Measurements from ENCODE around the gene MYT1.

MYT1 gene

GRCh38 chr20:64139199-64140060, 24.8 kb upstream of the MYT1 start:
- in situ Hi-C loops (cut with MboI; ENCODE audit: low sequenced_read_pairs) = no loop called here

GRCh38 chr20:64140061-64140931, 24.0 kb upstream of the MYT1 start:
- in situ Hi-C loops (cut with MboI; ENCODE audit: low sequenced_read_pairs) = no loop called here

- in situ Hi-C loops (cut with MboI; ENCODE audit: low sequenced_read_pairs) = no loop called here
Observed at GRCh38 chr20:64140956-64141355, 23.3 kb upstream of the MYT1 start.

- in situ Hi-C loops (cut with MboI; ENCODE audit: low sequenced_read_pairs) = no loop called here
Observed at GRCh38 chr20:64142590-64142989, 21.7 kb upstream of the MYT1 start.

GRCh38 chr20:64143018-64143801, 21.0 kb upstream of the MYT1 start:
- in situ Hi-C loops (cut with MboI; ENCODE audit: low sequenced_read_pairs) = no loop called here

- in situ Hi-C loops (cut with MboI; ENCODE audit: low sequenced_read_pairs) = no loop called here
Observed at GRCh38 chr20:64144144-64144912, 19.9 kb upstream of the MYT1 start.

- in situ Hi-C loops (cut with MboI; ENCODE audit: low sequenced_read_pairs) = no loop called here
Observed at GRCh38 chr20:64145458-64146300, 18.6 kb upstream of the MYT1 start.

- in situ Hi-C loops (cut with MboI; ENCODE audit: low sequenced_read_pairs) = no loop called here
Observed at GRCh38 chr20:64146301-64146935, 17.8 kb upstream of the MYT1 start.

GRCh38 chr20:64146936-64147477, 17.2 kb upstream of the MYT1 start:
- in situ Hi-C loops (cut with MboI; ENCODE audit: low sequenced_read_pairs) = no loop called here

GRCh38 chr20:64148581-64148980, 15.7 kb upstream of the MYT1 start:
- in situ Hi-C loops (cut with MboI; ENCODE audit: low sequenced_read_pairs) = no loop called here

- in situ Hi-C loops (cut with MboI; ENCODE audit: low sequenced_read_pairs) = no loop called here
Observed at GRCh38 chr20:64149141-64149540, 15.1 kb upstream of the MYT1 start.

- in situ Hi-C loops (cut with MboI; ENCODE audit: low sequenced_read_pairs) = no loop called here
Observed at GRCh38 chr20:64149809-64150560, 14.3 kb upstream of the MYT1 start.

- in situ Hi-C loops (cut with MboI; ENCODE audit: low sequenced_read_pairs) = no loop called here
Observed at GRCh38 chr20:64150756-64151632, 13.3 kb upstream of the MYT1 start.

- in situ Hi-C loops (cut with MboI; ENCODE audit: low sequenced_read_pairs) = no loop called here
Observed at GRCh38 chr20:64151633-64152530, 12.4 kb upstream of the MYT1 start.

GRCh38 chr20:64152906-64153305, 11.3 kb upstream of the MYT1 start:
- in situ Hi-C loops (cut with MboI; ENCODE audit: low sequenced_read_pairs) = no loop called here

GRCh38 chr20:64153410-64153809, 10.8 kb upstream of the MYT1 start:
- in situ Hi-C loops (cut with MboI; ENCODE audit: low sequenced_read_pairs) = no loop called here

Data from HL-60/S4 treated with phorbol 12-myristate 13-acetate at 8.2 ng/mL for 4 days and 3 days (cell line).